Right lung (tissue), 10 donors: ENCODE results near the gene PRKAA1. TPM values are rescaled to one million over a fixed set of nuclear protein-coding genes. Genes with fewer than 3 reads are reported as not detected.
A peak's percentile ranks its signal among the peaks of the same experiment; 100 is the strongest.

Source experiments
- DNase-seq, 2 donors: peaks; one replicate each; pipeline ENCODE4 v3.0.0-alpha.2; 2013
- long read RNA-seq, 8 donors: transcript quantifications; one replicate each; lab custom pipeline, GENCODE V29; 2026
- polyA plus RNA-seq, 5 donors: library from polyadenylated mRNA; unstranded; fragments of 120-200 nt; gene quantifications; one replicate each; pipeline versions ENCODE4 v1.2.1 to v1.2.3, GENCODE V29; 2013; ENCODE audit warnings: inconsistent platforms in 1 of 5, low replicate concordance in 1 of 5; ENCODE audit not compliant: insufficient read length in 5 of 5, insufficient read depth in 1 of 5

The PRKAA1 gene
- polyA plus RNA-seq, result 10 to 100 TPM; 43.9 to 90.2 (median 78.8) TPM
- long read RNA-seq, donor 1, full-length matches to known transcripts, result 25 of 25 reads
- long read RNA-seq, donor 1, partial matches to known transcripts, result 0 of 25 reads
- long read RNA-seq, donor 1, other reads (novel, unspliced or antisense), result 0 of 25 reads
- long read RNA-seq, donor 2, full-length matches to known transcripts, result 11 of 11 reads
- long read RNA-seq, donor 2, partial matches to known transcripts, result 0 of 11 reads
- long read RNA-seq, donor 2, other reads (novel, unspliced or antisense), result 0 of 11 reads
- long read RNA-seq, donor 3, full-length matches to known transcripts, result 9 of 9 reads
- long read RNA-seq, donor 3, partial matches to known transcripts, result 0 of 9 reads
- long read RNA-seq, donor 3, other reads (novel, unspliced or antisense), result 0 of 9 reads
- long read RNA-seq, donor 4, full-length matches to known transcripts, result 9 of 9 reads
- long read RNA-seq, donor 4, partial matches to known transcripts, result 0 of 9 reads
- long read RNA-seq, donor 4, other reads (novel, unspliced or antisense), result 0 of 9 reads
- long read RNA-seq, donor 5, full-length matches to known transcripts, result 21 of 28 reads
- long read RNA-seq, donor 5, partial matches to known transcripts, result 7 of 28 reads
- long read RNA-seq, donor 5, other reads (novel, unspliced or antisense), result 0 of 28 reads
- long read RNA-seq, donor 6, full-length matches to known transcripts, result 16 of 21 reads
- long read RNA-seq, donor 6, partial matches to known transcripts, result 5 of 21 reads
- long read RNA-seq, donor 6, other reads (novel, unspliced or antisense), result 0 of 21 reads
- long read RNA-seq, donor 7, full-length matches to known transcripts, result 27 of 27 reads
- long read RNA-seq, donor 7, partial matches to known transcripts, result 0 of 27 reads
- long read RNA-seq, donor 7, other reads (novel, unspliced or antisense), result 0 of 27 reads
- long read RNA-seq, donor 8, full-length matches to known transcripts, result 3 of 3 reads
- long read RNA-seq, donor 8, partial matches to known transcripts, result 0 of 3 reads
- long read RNA-seq, donor 8, other reads (novel, unspliced or antisense), result 0 of 3 reads

DNA sequence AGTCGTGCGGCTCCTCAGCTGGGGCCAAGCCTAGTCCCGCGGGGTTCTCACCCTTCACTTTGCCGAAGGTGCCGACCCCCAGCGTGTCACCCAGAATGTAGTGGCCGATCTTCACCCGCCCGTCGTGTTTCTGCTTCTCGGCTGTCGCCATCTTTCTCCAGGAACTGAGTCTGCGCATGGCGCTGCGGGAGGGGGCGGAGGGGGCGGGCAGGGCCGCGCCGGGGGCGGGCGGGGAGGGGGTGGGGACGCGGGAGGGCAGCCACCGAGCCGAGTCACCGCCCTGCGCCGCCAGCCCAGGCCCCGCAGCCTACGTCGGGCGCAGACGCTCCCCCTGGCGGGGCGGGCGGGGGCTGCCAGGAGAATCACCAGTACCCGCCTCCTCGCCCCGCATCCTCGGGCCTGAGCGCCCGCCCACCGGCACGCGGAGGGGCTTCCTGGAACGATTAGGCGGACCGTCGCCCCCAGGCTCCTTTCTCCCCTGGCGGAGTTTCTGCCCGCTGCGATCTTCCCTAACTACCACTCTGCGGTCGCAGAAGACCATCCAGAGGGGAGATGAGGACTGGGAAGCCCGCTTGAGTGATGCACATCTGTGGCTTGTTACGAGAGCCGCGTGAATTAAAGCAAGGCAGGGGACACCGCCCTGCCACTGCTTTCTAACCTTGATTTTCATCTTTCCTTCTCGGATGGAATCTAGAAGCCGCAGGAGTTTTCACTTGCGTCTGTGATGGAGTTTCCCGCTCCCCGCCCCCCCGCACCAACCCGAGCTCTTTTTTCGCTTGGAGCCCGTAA is at the start of gene PRKAA1:
PRKAA1 (minus strand) TSS at position 363 of the 789 bp plus-strand sequence; CDS start at position 178, 185 bp downstream.
- DNase-seq, result peak; percentile 86 to 87

DNA sequence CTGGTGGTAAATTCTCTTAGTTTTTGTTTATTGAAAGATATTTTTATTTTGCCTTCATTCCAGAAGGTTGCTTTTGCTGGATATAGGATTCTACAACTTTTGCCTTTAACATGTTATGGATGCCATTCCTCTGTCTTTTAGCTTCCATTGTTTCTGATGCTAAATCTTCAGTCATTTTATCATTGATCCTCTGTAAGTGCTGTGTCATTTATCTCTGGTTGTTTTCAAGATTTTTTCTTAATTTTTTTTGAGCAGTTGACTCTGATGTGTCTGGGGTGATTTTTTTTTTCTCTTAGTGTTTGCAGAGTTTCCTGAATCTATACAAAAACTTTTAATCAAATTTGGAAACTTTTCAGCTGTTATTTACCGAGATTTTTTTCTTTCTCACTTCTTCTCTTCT is 49.4 kb upstream of the PRKAA1 start:
- DNase-seq, result no peak

DNA sequence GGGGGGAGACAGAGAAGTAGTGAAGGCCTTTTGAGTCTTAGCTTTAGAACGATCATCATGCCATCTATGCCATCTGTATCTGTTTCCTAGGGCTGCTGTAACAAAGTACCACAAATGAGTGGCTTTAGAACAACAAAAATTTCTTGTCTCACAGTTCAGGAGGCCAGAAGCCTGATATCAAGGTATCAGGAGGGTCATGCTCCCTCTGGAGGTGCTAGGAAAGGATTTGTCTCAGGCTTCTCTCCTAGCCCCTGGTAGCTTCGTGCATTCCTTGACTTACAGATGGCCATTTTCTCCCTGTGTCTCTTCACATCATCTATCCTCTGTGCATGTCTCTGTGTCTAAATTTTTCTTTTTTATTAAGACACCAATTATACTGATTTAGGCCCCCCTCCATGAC is 48.2 kb upstream of the PRKAA1 start:
- DNase-seq, result no peak

DNA sequence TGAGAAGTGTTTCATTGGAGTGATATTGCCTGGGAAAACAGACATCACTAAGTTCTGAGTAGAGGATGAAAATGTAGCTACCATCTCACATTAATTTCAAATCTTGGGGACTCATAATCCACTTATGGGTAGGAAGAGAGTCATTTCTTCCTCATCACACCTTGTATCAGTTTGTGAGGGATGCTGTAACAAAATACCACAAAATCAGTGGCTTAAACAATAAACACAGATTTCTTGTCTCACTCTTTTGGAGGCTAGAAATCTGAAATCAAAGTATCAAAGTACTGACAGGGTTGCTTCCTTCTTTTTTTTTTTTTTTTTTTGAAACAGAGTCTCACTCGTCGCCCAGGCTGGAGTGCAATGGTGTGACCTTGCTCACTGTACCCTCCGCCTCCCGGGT is 46.4 kb upstream of the PRKAA1 start:
- no peak for DNase-seq

DNA sequence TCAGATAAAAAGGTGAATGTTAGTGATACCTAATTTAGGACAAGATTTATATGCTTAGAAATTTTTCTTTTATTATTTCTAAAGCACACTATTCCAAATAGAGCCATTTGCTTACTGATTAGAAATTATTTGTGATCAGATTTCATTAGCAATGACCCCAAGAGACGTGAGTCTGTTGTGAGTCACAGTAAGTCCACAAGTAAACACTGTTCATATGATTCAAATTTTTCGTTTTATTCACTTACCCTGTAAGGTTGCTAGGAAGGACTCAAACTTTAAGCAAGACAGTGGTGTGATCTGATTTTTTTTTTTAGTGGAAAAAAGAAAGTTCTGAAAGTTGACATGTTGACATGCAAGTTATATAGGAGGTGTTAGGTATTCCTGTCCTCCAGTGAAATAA is 44.2 kb upstream of the PRKAA1 start:
- no peak for DNase-seq

DNA sequence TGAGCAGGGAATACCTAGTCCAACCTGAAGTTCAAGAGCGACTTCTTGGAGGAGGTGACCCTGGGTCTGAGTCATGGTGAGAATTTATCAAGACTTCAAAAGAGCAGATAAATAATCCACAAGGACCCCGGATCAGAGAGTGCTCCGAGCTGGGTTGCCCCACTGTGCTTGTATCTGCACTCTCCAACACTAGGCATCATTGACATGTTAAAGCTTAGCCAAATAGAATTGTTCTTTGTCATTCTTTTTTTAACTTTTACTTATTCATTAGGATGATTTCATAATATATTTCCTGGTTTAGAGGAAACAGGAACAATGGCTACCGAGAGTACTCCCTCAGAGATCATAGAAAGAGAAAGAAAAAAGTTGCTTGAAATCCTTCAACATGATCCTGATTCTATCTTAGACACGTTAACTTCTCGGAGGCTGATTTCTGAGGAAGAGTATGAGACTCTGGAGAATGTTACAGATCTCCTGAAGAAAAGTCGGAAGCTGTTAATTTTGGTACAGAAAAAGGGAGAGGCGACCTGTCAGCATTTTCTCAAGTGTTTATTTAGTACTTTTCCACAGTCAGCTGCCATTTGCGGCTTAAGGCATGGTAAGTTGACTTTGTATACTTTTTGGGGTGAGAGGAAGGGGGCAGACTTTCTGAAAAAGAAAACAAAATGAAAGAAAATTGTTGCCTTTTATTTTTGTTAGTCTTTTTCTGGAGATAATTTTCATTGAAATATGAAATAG is 43.1 kb upstream of the PRKAA1 start, which contains the start of gene CARD6:
CARD6 (plus strand) TSS at position 300 of the 738 bp plus-strand sequence; CDS start at position 316, 16 bp downstream.
- DNase-seq, result peak; percentile 44 to 49

DNA sequence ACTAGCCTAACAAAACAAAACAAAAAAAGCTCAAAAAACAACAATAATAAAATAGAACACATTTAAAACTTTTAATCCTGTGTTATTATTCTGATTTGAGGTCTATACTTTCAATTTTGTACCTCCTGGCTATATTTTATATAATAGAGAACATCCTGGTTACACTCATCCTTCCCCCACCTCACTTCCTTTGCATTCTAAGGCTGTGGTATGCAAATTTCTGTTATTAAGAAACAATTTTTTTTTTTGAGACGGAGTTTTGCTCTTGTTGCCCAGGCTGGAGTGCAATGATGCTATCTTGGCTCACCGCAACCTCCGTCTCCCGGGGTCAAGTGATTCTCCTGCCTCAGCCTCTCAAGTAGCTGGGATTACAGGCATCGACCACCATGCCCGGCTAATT is 39.9 kb upstream of the PRKAA1 start:
- no peak for DNase-seq

DNA sequence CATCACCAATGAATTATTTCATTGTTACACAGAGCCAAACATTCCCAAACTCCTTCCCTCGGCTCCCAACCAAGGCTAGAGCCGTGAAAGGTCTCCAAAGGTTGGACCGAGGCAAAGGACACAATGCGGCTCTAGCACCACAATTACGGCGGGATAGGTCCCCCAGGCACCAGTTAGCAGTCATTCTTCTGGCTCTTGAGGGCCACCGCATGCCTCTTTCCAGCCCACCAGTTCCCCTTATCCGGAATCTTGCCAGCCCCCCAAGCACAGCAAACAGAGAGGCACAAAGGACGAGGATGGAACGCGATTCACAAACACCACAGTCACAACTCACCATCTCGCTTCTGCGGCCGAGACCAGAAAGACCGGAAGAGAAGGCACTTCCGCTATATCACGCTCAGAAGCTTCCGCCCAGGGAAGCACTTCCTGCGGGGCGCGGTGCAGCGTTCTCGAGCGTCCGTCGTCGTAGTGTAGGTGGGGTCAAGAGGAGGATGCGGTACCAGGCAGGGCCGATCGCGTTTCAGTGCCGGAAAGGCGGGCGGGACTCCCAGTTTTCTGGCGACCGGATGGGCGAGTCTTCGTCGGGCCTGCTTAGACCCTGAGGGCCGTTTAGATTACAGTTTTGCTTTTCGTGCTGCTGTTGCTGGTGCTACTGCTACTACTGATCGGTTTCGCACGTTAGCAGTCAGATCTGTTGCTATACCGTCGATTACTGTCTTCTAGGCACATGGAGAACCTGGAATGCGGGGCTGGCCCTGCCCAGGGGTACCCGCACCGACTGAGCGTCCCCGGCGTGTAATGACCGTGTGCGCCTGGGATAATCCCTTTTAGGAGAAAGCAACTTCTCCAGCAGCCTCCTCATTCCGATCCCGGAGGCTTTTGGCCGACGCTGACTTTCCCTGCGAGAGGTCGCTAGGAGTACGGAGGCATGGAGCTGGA is 36.9 kb upstream of the PRKAA1 start, which contains the start of gene RPL37:
RPL37 (minus strand) TSS at position 374 of the 939 bp plus-strand sequence; CDS start at position 337, 37 bp downstream.
- DNase-seq, result peak; percentile 96

DNA sequence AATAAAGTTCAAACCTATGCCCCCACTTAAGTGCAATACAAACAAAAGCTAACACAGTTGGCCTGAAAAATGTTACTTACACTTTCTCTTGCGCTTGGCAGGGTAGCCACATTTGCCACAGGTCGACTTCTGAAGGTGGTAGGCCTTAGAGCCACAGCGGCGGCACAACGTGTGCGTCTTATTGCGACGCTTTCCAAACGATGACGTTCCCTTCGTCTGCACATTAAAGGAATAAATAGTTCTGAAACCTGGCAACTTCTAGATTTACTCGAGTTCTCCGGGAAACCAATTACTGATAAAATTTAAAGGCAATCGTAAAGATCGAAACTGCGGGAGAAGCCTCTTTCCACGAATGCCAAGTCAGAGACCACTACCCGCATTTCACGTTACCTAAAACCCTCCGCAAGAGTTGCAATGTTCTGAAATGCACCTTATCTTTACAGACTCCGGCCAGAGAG is 36.2 kb upstream of the PRKAA1 start:
- DNase-seq, result peak in 1 of 2 donors; percentile 2

DNA sequence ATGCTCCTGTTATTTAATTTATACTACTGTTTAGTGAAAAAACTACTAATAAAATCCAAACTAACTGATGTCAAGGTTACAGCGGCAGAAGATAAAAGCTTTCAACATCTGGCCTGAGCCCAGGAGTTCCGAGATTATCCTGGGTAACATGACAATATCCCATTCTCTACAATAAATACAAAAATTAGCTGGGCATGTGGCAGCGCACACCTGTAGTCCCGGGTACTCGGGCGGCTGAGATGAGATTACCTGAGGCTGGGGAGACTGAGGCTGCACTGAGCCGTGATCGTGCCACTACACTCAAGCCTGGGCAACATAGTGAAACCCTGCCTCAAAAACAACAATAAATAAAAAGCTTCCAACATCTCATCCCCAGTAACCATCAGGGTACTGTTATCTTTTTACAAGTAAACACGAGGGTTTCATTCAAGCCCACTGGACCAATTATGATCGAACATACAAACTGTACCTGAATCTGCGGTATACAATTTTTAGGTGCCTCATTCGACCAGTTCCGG is 35.6 kb upstream of the PRKAA1 start:
- no peak for DNase-seq

DNA sequence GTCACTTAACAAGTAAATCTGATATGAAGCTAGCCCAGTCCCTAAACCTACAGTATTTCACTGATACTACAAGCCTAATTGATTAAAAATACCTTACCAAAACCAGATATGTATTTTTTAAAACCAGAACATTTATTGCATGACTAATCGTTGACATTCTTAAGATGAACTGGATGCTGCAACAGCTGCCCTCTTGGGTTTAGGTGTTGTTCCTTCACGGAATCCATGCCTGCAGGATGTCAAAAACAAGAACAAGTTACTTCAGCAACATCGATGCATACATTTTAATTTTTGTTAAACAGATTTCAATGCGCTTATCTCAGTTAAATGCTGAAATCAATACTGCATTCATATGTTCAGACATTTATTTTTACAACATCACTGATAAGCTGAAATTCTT is 34.2 kb upstream of the PRKAA1 start:
- no peak for DNase-seq

DNA sequence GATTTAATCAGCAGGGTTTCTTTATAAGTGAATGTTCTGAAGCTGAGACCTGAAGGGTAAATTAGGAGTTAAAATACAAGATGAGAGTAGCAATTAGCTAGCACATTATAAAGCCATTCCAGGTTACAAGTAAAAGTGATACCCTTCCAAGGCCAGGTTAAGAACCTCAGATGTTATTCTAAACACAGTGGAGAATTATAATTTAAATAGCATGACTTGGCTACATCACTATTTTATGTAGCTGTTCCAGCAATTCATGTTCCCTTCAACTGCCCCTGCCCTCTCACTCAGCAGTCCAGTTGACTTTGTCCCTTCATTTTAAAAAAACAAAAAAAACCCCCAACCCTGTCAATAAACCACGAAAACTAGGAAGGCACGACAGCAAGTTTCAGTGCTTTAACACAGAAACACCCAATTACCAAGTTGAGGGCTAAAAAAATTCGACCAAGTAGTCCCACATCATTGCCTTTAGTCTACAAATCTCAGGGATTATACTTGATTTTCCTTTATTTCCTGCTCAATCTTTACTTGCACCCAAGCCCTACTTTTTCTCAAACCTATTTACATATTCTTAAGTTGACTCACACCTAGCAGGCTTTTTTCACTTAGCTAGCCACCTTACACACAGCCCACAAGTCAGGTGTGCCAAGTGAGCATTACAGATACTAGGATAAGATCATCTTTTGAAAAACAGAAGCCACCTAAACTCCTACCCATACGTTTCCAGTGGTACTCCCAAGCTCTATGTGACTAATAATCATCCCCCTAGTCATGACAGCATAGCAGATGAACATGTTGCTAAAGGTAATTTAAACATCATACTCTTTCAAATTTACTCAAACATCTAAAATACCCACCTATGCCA is 33.4 kb upstream of the PRKAA1 start:
- no peak for DNase-seq

DNA sequence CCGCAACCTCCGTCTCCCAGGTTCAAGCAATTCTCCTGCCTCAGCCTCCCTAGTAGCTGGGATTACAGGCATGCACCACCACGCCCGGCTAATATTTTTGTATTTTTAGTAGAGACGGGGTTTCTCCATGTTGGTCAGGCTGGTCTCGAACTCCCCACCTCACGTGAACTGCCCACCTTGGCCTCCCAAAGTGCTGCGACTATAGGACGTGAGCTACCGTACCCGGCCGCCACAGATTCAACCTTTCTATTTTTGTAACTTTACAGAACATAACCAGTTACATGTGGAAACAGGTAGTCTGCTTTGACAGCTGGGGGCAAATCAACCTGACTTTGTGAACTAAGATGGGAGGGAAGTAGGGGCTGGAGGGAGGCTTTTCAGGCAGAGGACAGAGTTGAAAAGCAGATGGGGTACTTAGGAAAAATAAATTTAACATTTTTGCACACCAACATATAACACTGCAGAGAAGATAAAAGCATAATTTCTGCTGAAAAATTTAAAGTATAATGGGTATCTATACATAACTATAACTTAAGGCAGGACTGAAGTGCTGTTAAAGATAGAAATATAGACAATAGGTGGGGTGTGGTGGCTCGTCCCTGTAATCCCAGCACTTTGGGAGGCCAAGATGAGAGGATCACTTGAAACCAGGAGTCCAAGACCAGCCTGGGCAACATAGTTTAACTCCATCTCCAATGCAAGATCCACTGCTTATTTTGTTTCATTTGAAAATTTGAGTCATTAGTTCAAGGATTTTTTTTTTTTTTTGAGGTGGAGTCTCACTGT is 31.8 kb upstream of the PRKAA1 start:
- DNase-seq, result no peak

DNA sequence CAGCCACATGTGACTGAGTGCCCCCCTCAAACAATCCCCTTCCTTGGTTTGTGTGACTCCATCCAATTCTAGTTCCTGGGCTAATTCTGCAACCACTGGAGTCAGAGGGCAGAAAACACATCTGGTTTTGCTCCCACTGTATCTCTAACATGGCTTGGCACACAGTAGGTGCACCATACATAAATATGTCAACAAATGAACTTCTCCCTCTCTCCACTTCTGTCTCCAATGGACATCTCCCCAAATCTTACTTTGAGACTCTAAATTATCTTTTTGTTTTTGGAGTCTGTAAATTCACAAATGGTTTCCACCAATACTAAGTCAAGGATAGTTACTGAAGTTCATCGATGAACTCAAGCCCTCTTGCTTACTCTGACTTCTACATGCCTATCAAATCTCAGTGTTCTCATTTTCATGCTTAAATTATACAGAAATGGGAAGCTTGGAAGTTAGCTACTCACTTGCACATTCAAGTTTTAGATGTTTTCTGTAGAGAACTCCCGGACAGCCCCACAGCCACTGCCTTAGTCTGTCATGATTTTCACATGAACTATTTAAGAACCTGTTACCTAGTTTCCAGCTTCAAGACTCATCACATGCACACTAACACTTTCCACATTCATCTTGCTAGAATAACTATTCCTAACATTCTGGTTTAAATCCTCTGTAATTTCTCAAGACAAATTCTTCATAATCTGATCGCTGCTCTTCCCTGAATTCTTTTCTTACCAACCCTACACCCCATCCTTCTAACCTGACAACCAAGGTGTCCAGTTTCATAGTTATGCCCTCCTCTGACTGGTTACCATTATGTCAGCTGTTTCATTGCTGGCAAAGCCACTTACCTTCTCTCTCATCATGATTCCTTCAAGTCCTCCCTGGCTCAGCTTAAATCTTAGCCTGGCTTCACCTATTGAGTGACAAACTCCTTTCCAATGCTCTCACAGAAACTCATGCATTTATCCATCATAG is 30.8 kb upstream of the PRKAA1 start:
- no peak for DNase-seq

DNA sequence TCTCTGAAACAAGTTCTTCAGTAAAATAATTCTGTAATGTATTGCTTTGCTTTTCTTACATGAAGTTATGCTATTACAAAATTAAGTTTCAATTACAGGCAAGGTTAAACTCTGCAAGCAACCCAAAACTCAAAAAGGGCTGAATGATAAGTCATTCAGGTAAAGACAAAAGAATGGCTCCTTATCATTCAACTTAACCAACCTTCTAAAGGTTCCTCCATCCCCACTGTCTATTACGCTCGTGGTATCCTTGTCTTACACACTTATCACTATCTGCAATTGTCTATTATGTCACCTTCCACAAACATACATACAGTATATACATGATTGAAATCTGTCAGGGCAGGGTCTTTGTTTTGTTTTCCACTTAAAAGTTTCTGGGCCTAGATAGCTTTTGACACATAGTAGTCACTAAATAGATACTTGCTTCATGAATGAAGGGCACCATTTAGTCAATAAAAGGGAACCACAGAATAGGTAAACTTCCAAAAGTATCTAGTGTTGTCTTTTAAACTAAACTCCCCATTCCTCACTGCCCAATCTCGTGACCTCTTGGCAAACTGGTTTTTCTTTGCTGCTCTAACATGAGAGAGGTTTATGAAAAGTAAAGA is 30.0 kb upstream of the PRKAA1 start:
- no peak for DNase-seq
